22Rv1 (cell line): ENCODE data around the gene MT1M.

ENCODE experiments used
- ZFX ChIP-seq: fragments of 450-650 bp; IDR thresholded peaks from 2 replicates; pipeline ENCODE4 v1.6.1; 2017; ENCODE audit warnings: antibody characterized with exemption, borderline replicate concordance
- TF ChIP-seq, protein P1 (sequence below): fragments of 450-650 bp; IDR thresholded peaks from 2 replicates; pipeline ENCODE4 v1.5.1; 2017; ENCODE audit warnings: mild to moderate bottlenecking

DNA sequence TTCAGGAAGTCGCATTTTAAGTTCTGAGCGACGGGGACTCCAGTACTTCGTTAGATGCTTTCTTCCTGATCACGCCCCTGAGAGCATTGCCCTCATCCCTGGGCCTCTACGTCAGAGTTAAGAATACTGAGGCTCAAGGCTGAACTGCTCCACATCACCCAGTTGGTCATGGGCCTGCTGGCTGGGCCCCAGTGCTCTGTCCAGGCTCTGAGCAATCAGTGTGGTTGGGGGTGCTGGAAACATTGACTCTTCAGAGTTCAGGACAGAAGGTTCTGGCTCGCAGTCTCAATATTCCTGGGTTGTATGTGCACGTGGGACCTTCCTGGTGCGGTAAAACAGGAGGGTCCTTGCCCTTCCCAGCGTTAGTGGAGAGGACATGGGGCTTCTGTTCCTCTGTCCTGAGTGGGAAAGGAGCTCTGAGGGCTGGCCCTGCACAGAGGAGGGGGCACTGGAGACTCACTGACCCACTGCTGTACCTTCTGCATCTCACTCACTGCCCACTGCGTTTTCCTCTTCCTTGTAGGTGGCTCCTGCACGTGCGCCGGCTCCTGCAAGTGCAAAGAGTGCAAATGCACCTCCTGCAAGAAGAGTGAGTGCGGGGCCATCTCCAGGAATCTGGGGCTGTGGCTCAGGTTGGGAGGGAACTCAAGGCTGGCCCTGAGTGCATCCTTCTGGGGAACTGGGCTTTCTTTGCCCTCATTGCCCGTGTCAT lies 6.4 kb upstream of the MT1M start:
- TF ChIP-seq, protein P1, sequence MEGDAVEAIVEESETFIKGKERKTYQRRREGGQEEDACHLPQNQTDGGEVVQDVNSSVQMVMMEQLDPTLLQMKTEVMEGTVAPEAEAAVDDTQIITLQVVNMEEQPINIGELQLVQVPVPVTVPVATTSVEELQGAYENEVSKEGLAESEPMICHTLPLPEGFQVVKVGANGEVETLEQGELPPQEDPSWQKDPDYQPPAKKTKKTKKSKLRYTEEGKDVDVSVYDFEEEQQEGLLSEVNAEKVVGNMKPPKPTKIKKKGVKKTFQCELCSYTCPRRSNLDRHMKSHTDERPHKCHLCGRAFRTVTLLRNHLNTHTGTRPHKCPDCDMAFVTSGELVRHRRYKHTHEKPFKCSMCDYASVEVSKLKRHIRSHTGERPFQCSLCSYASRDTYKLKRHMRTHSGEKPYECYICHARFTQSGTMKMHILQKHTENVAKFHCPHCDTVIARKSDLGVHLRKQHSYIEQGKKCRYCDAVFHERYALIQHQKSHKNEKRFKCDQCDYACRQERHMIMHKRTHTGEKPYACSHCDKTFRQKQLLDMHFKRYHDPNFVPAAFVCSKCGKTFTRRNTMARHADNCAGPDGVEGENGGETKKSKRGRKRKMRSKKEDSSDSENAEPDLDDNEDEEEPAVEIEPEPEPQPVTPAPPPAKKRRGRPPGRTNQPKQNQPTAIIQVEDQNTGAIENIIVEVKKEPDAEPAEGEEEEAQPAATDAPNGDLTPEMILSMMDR: no peak
- no peak for TF ChIP-seq ZFX
